ENCODE measurements around the gene ASGR2. TPM values are rescaled to one million over a fixed set of nuclear protein-coding genes. Genes with fewer than 3 reads are reported as not detected.
A peak's percentile ranks its signal among the peaks of the same experiment; 100 is the strongest.

Gene ASGR2
- total RNA-seq, 4 donors from 2014 or later, result 0.32 to 1.5 (median 0.42) TPM; not detected in 1

- intact Hi-C loops (cut with DNase I), result no loop called here
- Histone ChIP-seq H3K27ac (replicated peaks in 1 of 4) (peak overlapping the region in 1 of 4 donors; percentile 22), H3K4me1 (no peaks in the 10 kb centered on the region), H3K9me3 (peaks cover 0 to 7% (median 2%) of the 10 kb centered on the region in 4 donors), H3K36me3 (no peaks in the 10 kb centered on the region), H3K27me3 (peaks cover 0 to 39% (median 3%) of the 10 kb centered on the region in 4 donors), H3K4me3 (no peak overlapping the region)
- no peak for DNase-seq (ENCODE audit: extremely low spot score)
- WGBS, result 68% methylated on average over 19 of the region's 19 CpGs
- no peak for TF ChIP-seq EP300 (IDR thresholded peaks at IDR 0.05)
- TF ChIP-seq POLR2AphosphoS5 (IDR thresholded peaks at IDR 0.05), result peak in 1 of 2 donors; percentile 15
Measured at GRCh38 chr17:7114875-7115614, 423 bp upstream of the ASGR2 start.

DNA sequence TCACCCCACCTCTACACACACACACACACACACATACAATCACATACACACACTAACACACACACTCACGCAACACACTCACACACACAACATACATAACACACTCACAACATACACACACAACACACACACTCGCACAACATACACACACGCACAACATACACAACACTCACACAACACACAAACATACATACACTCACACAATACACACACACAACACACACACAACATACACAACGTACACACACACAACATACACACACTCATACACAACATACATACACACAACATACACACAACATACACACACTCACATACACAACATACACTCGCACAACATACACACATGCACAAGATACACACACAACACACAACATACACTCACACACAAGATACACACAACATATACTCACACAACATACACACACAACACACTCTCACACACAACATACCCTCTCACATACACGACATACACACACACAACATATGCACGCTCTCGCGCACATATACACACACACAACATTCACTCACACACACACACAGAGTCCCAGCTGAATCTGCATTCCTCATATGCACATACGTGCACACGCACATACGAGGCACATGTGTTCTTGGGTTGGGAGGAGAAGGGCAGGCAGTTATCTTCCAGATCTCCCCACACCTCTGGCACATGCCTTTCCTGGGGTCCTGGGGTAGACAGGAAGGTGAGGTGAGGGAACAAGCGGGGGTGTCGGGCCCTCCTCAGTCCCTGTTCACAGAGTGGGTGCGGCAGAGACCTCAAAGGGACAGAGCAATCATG is 1.1 kb downstream of the ASGR2 start:
- no peak for TF ChIP-seq POLR2A (IDR thresholded peaks at IDR 0.05; ENCODE audit: low read depth)
- no peak for TF ChIP-seq EP300 (IDR thresholded peaks at IDR 0.05)
- TF ChIP-seq POLR2AphosphoS5 (IDR thresholded peaks at IDR 0.05), result no peak
- no peak for TF ChIP-seq CTCF (IDR thresholded peaks at IDR 0.05)
- H3K27me3 ChIP-seq, result peaks cover 0 to 43% (median 3%) of the 10 kb centered on the region in 4 donors
- H3K27ac ChIP-seq (replicated peaks in 1 of 4), result no peak overlapping the region
- no peak for DNase-seq (ENCODE audit: extremely low spot score)
- H3K4me3 ChIP-seq, result no peak overlapping the region
- 90% methylated on average over 15 of the region's 15 CpGs for WGBS
- peaks cover 0 to 7% (median 2%) of the 10 kb centered on the region in 4 donors for H3K9me3 ChIP-seq
- intact Hi-C loops (cut with DNase I), result no loop called here
- H3K4me1 ChIP-seq, result no peaks in the 10 kb centered on the region
- no peaks in the 10 kb centered on the region for H3K36me3 ChIP-seq

DNA sequence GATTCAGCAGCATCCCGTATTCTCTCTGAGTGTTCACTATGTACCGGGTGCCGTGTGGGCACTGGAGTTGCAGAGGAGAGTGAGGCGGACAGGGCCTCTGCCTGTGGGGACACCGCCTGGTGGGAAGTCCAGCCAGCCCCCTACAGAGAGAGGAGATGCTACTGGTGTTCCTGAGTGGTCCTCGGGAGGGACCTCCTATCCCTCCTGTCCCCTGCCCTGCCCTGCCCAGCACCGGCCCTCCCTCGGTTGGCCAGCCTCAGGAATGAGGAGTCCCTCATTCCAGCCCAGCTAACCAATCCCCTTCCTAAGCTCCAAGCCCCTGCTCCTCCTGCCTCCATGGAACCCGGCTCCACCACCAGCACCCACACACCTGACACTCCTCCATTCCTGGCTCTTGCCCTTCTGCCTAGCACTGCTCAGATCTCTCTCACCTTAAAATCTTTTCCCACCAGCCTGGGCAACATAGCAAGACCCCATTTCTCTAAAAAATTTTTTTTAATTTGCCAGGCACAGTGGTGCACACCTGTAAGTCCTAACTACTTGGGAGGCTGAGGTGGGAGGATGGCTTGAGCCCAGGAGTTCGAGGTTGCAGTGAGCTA is 2.0 kb downstream of the ASGR2 start:
- H3K36me3 ChIP-seq, result no peaks in the 10 kb centered on the region
- H3K27me3 ChIP-seq, result peaks cover 0 to 52% (median 3%) of the 10 kb centered on the region in 4 donors
- TF ChIP-seq CTCF (IDR thresholded peaks at IDR 0.05) (no peak), POLR2A (IDR thresholded peaks at IDR 0.05; ENCODE audit: low read depth) (no peak), EP300 (IDR thresholded peaks at IDR 0.05) (no peak), POLR2AphosphoS5 (IDR thresholded peaks at IDR 0.05) (no peak)
- no peaks in the 10 kb centered on the region for H3K4me1 ChIP-seq
- no peak overlapping the region for H3K27ac ChIP-seq (replicated peaks in 1 of 4)
- intact Hi-C loops (cut with DNase I), result no loop called here
- peaks cover 0 to 5% (median 2%) of the 10 kb centered on the region in 4 donors for H3K9me3 ChIP-seq
- no peak for DNase-seq (ENCODE audit: extremely low spot score)
- H3K4me3 ChIP-seq, result no peak overlapping the region
- 63% methylated on average over 7 of the region's 10 CpGs for WGBS

GRCh38 chr17:7111784-7112509 is 2.7 kb downstream of the ASGR2 start:
- DNase-seq (ENCODE audit: extremely low spot score), result no peak
- H3K27me3 ChIP-seq, result peaks cover 0 to 51% (median 3%) of the 10 kb centered on the region in 4 donors
- H3K27ac ChIP-seq (replicated peaks in 1 of 4), result no peak overlapping the region
- intact Hi-C loops (cut with DNase I), result no loop called here
- no peaks in the 10 kb centered on the region for H3K9me3 ChIP-seq
- 32% methylated on average over 12 of the region's 12 CpGs for WGBS
- H3K36me3 ChIP-seq, result no peaks in the 10 kb centered on the region
- no peak overlapping the region for H3K4me3 ChIP-seq
- TF ChIP-seq EP300 (IDR thresholded peaks at IDR 0.05) (no peak), POLR2A (IDR thresholded peaks at IDR 0.05; ENCODE audit: low read depth) (no peak), POLR2AphosphoS5 (IDR thresholded peaks at IDR 0.05) (no peak), CTCF (IDR thresholded peaks at IDR 0.05) (no peak)
- no peaks in the 10 kb centered on the region for H3K4me1 ChIP-seq

Data from esophagus muscularis mucosa (tissue), 4 donors.